HG03060 (cell line): Measurements from ENCODE around the gene ZNF823.
"Not testable (repeated sequence)": the region's sequence is repeated elsewhere in the genome, so short reads cannot be mapped to it uniquely, and the experiment has no call there.

Source experiments
- ATAC-seq: cut with Tn5 transposase; IDR thresholded peaks from one replicate; pipeline ENCODE4 v1.9.1; 2021; ENCODE audit warnings: low read depth, moderate number of reproducible peaks; ENCODE audit not compliant: unreplicated experiment

ZNF823 gene

GRCh38 chr19:11684987-11685675 lies 53.6 kb downstream of the ZNF823 start:
- ATAC-seq: no peak

- ATAC-seq: no peak
Measured at GRCh38 chr19:11680689-11681302, 58.0 kb downstream of the ZNF823 start.

GRCh38 chr19:11678504-11678903 lies 60.2 kb downstream of the ZNF823 start:
- no peak for ATAC-seq

- not testable (repeated sequence) for ATAC-seq
Measured at GRCh38 chr19:11676661-11677600, 61.8 kb downstream of the ZNF823 start.

GRCh38 chr19:11675569-11675968 lies 63.2 kb downstream of the ZNF823 start:
- ATAC-seq: no peak

GRCh38 chr19:11674067-11674492 lies 64.7 kb downstream of the ZNF823 start:
- no peak for ATAC-seq

GRCh38 chr19:11673608-11674041 lies 65.1 kb downstream of the ZNF823 start:
- no peak for ATAC-seq
